ENCODE data around the gene FBXO28.

The FBXO28 gene

GRCh38 chr1:224095867-224096266, 18.0 kb upstream of the FBXO28 start:
- DNase-seq: no peak

- DNase-seq: no peak
Observed at GRCh38 chr1:224096773-224097172, 17.1 kb upstream of the FBXO28 start.

- no peak for DNase-seq
Observed at GRCh38 chr1:224098007-224098406, 15.9 kb upstream of the FBXO28 start.

- no peak for DNase-seq
Observed at GRCh38 chr1:224106568-224107281, 7.2 kb upstream of the FBXO28 start.

- no peak for DNase-seq
Observed at GRCh38 chr1:224107282-224107625, 6.7 kb upstream of the FBXO28 start.

- no peak for DNase-seq
Observed at GRCh38 chr1:224108991-224109390, 4.9 kb upstream of the FBXO28 start.

GRCh38 chr1:224109981-224110380, 3.9 kb upstream of the FBXO28 start:
- DNase-seq: no peak

- no peak for DNase-seq
Observed at GRCh38 chr1:224113005-224113404, 906 bp upstream of the FBXO28 start.

GRCh38 chr1:224113545-224113917, 380 bp upstream of the FBXO28 start:
- no peak for DNase-seq

- no peak for DNase-seq
Observed at GRCh38 chr1:224114787-224115175, 870 bp downstream of the FBXO28 start.

- DNase-seq: no peak
Observed at GRCh38 chr1:224116131-224116530, 2.2 kb downstream of the FBXO28 start.

- no peak for DNase-seq
Observed at GRCh38 chr1:224118688-224119087, 4.8 kb downstream of the FBXO28 start.

- DNase-seq: no peak
Observed at GRCh38 chr1:224123136-224123535, 9.2 kb downstream of the FBXO28 start.

GRCh38 chr1:224124220-224124619, 10.3 kb downstream of the FBXO28 start:
- no peak for DNase-seq

GRCh38 chr1:224127925-224128819, 14.3 kb downstream of the FBXO28 start:
- no peak for DNase-seq

- no peak for DNase-seq
Observed at GRCh38 chr1:224131253-224131652, 17.3 kb downstream of the FBXO28 start.

GRCh38 chr1:224132901-224133300, 19.0 kb downstream of the FBXO28 start:
- DNase-seq: no peak

- no peak for DNase-seq
Observed at GRCh38 chr1:224133741-224134299, 19.9 kb downstream of the FBXO28 start.

- DNase-seq: no peak
Observed at GRCh38 chr1:224137518-224137917, 23.6 kb downstream of the FBXO28 start.

GRCh38 chr1:224138198-224138597, 24.3 kb downstream of the FBXO28 start:
- no peak for DNase-seq

GRCh38 chr1:224141693-224142092, 27.8 kb downstream of the FBXO28 start:
- DNase-seq: no peak

- no peak for DNase-seq
Observed at GRCh38 chr1:224149709-224150108, 35.8 kb downstream of the FBXO28 start.

- DNase-seq: no peak
Observed at GRCh38 chr1:224151117-224151516, 37.2 kb downstream of the FBXO28 start.

GRCh38 chr1:224157316-224157715, 43.4 kb downstream of the FBXO28 start:
- DNase-seq: no peak

Measured in CD4-positive, alpha-beta T cell treated with Interleukin-15 for 1 hour (primary cell).